Neural crest cell (in vitro differentiated cells): ENCODE measurements around the gene LCE3E. TPM values are rescaled to one million over a fixed set of nuclear protein-coding genes. Genes with fewer than 3 reads are reported as not detected.

Experiments used
- DNase-seq: peaks from one replicate; pipeline ENCODE4 v3.0.0; 2021; ENCODE audit warnings: low read depth, mixed read lengths, low spot score
- H3K27ac Mint-ChIP-seq: one replicate; pipeline ENCODE4 v1.8.0; 2021; ENCODE audit warnings: mild to moderate bottlenecking, mixed read lengths; ENCODE audit not compliant: unreplicated experiment
- H3K27me3 Mint-ChIP-seq: 2 replicates; pipeline ENCODE4 v1.8.0; 2021; ENCODE audit warnings: low read depth, mild to moderate bottlenecking, mixed read lengths
- H3K36me3 Mint-ChIP-seq: 2 replicates; pipeline ENCODE4 v1.8.0; 2021; ENCODE audit warnings: low read depth, mild to moderate bottlenecking, mixed read lengths
- H3K4me1 Mint-ChIP-seq: 2 replicates; pipeline ENCODE4 v1.8.0; 2021; ENCODE audit warnings: mixed read lengths
- H3K4me3 Mint-ChIP-seq: one replicate; pipeline ENCODE4 v1.8.0; 2021; ENCODE audit warnings: mild to moderate bottlenecking, mixed read lengths
- H3K9me3 Mint-ChIP-seq: 2 replicates; pipeline ENCODE4 v1.8.0; 2021; ENCODE audit warnings: mixed read lengths
- CTCF ChIP-seq: fragments of 200-600 bp; sonication (generic); conservative IDR thresholded peaks from 2 replicates; pipeline ENCODE4 v1.5.0; 2021; ENCODE audit warnings: antibody characterized with exemption, mild to moderate bottlenecking
- total RNA-seq: library from RNA; stranded (reverse); gene quantifications from 2 replicates; pipeline ENCODE4 v1.2.1, GENCODE V29; 2021

LCE3E gene
- total RNA-seq, 1 donor from 2014 or later, result not detected

- peaks cover 33% of the 10 kb centered on the region for H3K9me3 Mint-ChIP-seq
- H3K4me3 Mint-ChIP-seq, result no peak overlapping the region
- H3K27me3 Mint-ChIP-seq, result no peaks in the 10 kb centered on the region
- peaks cover 15% of the 10 kb centered on the region for H3K36me3 Mint-ChIP-seq
- H3K27ac Mint-ChIP-seq, result no peak overlapping the region
- DNase-seq, result no peak
- no peaks in the 10 kb centered on the region for H3K4me1 Mint-ChIP-seq
- TF ChIP-seq CTCF, result no peak
Measured at GRCh38 chr1:152533327-152533938, 33.1 kb downstream of the LCE3E start.

GRCh38 chr1:152525080-152525641, 41.4 kb downstream of the LCE3E start:
- Mint-ChIP-seq H3K4me1 (no peaks in the 10 kb centered on the region), H3K4me3 (no peak overlapping the region), H3K27me3 (no peaks in the 10 kb centered on the region), H3K27ac (no peak overlapping the region), H3K36me3 (peaks cover 8% of the 10 kb centered on the region), H3K9me3 (peaks cover 14% of the 10 kb centered on the region)
- TF ChIP-seq CTCF, result no peak
- DNase-seq, result no peak

- no peaks in the 10 kb centered on the region for H3K27me3 Mint-ChIP-seq
- DNase-seq, result no peak
- no peaks in the 10 kb centered on the region for H3K9me3 Mint-ChIP-seq
- TF ChIP-seq CTCF, result no peak
- H3K27ac Mint-ChIP-seq, result no peak overlapping the region
- H3K36me3 Mint-ChIP-seq, result no peaks in the 10 kb centered on the region
- no peak overlapping the region for H3K4me3 Mint-ChIP-seq
- no peaks in the 10 kb centered on the region for H3K4me1 Mint-ChIP-seq
Measured at GRCh38 chr1:152520561-152521090, 46.0 kb downstream of the LCE3E start.

GRCh38 chr1:152519851-152520250, 46.7 kb downstream of the LCE3E start:
- no peaks in the 10 kb centered on the region for H3K4me1 Mint-ChIP-seq
- DNase-seq, result no peak
- no peak overlapping the region for H3K27ac Mint-ChIP-seq
- TF ChIP-seq CTCF, result no peak
- H3K9me3 Mint-ChIP-seq, result no peaks in the 10 kb centered on the region
- no peak overlapping the region for H3K4me3 Mint-ChIP-seq
- H3K27me3 Mint-ChIP-seq, result no peaks in the 10 kb centered on the region
- H3K36me3 Mint-ChIP-seq, result no peaks in the 10 kb centered on the region

- Mint-ChIP-seq H3K4me3 (no peak overlapping the region), H3K4me1 (no peaks in the 10 kb centered on the region), H3K9me3 (peaks cover 6% of the 10 kb centered on the region), H3K36me3 (peaks cover 2% of the 10 kb centered on the region), H3K27ac (no peak overlapping the region), H3K27me3 (no peaks in the 10 kb centered on the region)
- no peak for TF ChIP-seq CTCF
- DNase-seq, result no peak
Measured at GRCh38 chr1:152517237-152517811, 49.3 kb downstream of the LCE3E start.
